Thyroid gland (tissue), 4 donors: ENCODE data around the gene STMP1. TPM values are rescaled to one million over a fixed set of nuclear protein-coding genes. Genes with fewer than 3 reads are reported as not detected.

ENCODE experiments used
- DNase-seq, 2 donors: peaks; one replicate each; pipeline ENCODE4 v3.0.0-alpha.2; 2019
- H3K27ac ChIP-seq, 3 donors: fragments of 200-600 bp; sonication (generic); 1 replicate in 2 of 3; 2 replicates in 1 of 3; pipeline ENCODE4 v1.5.1; 2016 to 2019; ENCODE audit warnings: mild to moderate bottlenecking in 1 of 3, moderate library complexity in 1 of 3
- H3K27me3 ChIP-seq: fragments of 200-600 bp; sonication (generic); one replicate; pipeline ENCODE4 v1.5.1; 2019
- H3K36me3 ChIP-seq, 2 donors: fragments of 200-600 bp; sonication (generic); one replicate each; pipeline ENCODE4 v1.5.1; 2016 to 2019
- H3K4me1 ChIP-seq, 2 donors: fragments of 200-600 bp; sonication (generic); one replicate each; pipeline ENCODE4 v1.5.1; 2017 to 2019
- H3K4me3 ChIP-seq, 3 donors: fragments of 200-600 bp; sonication (generic); replicated peaks in 1 of 3; 1 replicate in 2 of 3; 2 replicates in 1 of 3; pipeline ENCODE4 v1.5.1; 2016; ENCODE audit warnings: mild to moderate bottlenecking in 1 of 3
- H3K9me3 ChIP-seq: fragments of 200-600 bp; sonication (generic); one replicate; pipeline ENCODE4 v1.5.1; 2017
- CTCF ChIP-seq, 6 experiments: fragments of 200-600 bp in 3 of 6; fragments of 450-650 bp in 3 of 6; sonication (generic) in 3 of 6; IDR thresholded peaks; one replicate each; pipeline ENCODE4 v1.5.1; 2016 to 2019; ENCODE audit warnings: antibody characterized with exemption in 6 of 6, mild to moderate bottlenecking in 2 of 6, inconsistent platforms in 1 of 6, moderate library complexity in 1 of 6
- POLR2A ChIP-seq, 2 donors: fragments of 450-650 bp; IDR thresholded peaks; one replicate each; pipeline ENCODE4 v1.6.1; 2017; ENCODE audit warnings: antibody characterized with exemption in 2 of 2, mild to moderate bottlenecking in 2 of 2, moderate library complexity in 1 of 2
- WGBS, 2 donors: methylation state at CpG; one replicate each; pipeline ENCODE4 v1.1.5; 2017; 5-methylcytosine and 5-hydroxymethylcytosine counted together
- intact Hi-C: fragments of 100-400 bp; cut with DNase I; formaldehyde crosslinking; loops from one replicate; pipeline ENCODE4 v1.15.1; 2023
- total RNA-seq, 4 donors: library from RNA; depleted of rRNA; stranded (reverse); fragments of >200 nt; gene quantifications; one replicate each; pipeline ENCODE4 v1.2.3, GENCODE V29; 2016

The STMP1 gene
- total RNA-seq, 4 donors from 2014 or later, result 28.2 to 42.2 (median 38.6) TPM

GRCh38 chr7:135710417-135711138 is 48.3 kb downstream of the STMP1 start:
- Histone ChIP-seq H3K36me3 (no peaks in the 10 kb centered on the region), H3K27ac (peak overlapping the region in 1 of 3 donors; percentile 8)
- intact Hi-C loops, result no loop called here

GRCh38 chr7:135711139-135711469 is 48.8 kb downstream of the STMP1 start:
- TF ChIP-seq CTCF (IDR thresholded peaks at IDR 0.05) (no peak), POLR2A (IDR thresholded peaks at IDR 0.05) (no peak)
- peaks cover 12 to 20% of the 10 kb centered on the region in 2 donors for H3K4me1 ChIP-seq
- H3K36me3 ChIP-seq, result no peaks in the 10 kb centered on the region
- H3K27me3 ChIP-seq, result no peaks in the 10 kb centered on the region
- no peak for DNase-seq
- H3K4me3 ChIP-seq, result no peak overlapping the region
- H3K9me3 ChIP-seq, result no peaks in the 10 kb centered on the region
- no peak overlapping the region for H3K27ac ChIP-seq
- WGBS, 2 donors, result 54 to 61% methylated on average over 8 of the region's 8 CpGs
- intact Hi-C loops, result no loop called here

More at GRCh38 chr7:135710417-135711138, 48.3 kb downstream of the STMP1 start:
- H3K9me3 ChIP-seq, result no peaks in the 10 kb centered on the region
- 33 to 34% methylated on average over 9 of the region's 11 CpGs for WGBS, 2 donors
- H3K4me3 ChIP-seq, result no peak overlapping the region
- no peak for TF ChIP-seq POLR2A (IDR thresholded peaks at IDR 0.05)
- TF ChIP-seq CTCF (IDR thresholded peaks at IDR 0.05), result peak in 3 of 6 experiments; percentile 29 to 75 (median 40)
- peaks cover 12 to 20% of the 10 kb centered on the region in 2 donors for H3K4me1 ChIP-seq
- no peaks in the 10 kb centered on the region for H3K27me3 ChIP-seq
- DNase-seq, result peak in 1 of 2 donors; percentile 2

- Histone ChIP-seq H3K27me3 (no peaks in the 10 kb centered on the region), H3K4me1 (peaks cover 12 to 23% of the 10 kb centered on the region in 2 donors), H3K36me3 (no peaks in the 10 kb centered on the region), H3K4me3 (no peak overlapping the region), H3K27ac (no peak overlapping the region), H3K9me3 (no peaks in the 10 kb centered on the region)
- no peak for DNase-seq
- intact Hi-C loops, result no loop called here
- TF ChIP-seq CTCF (IDR thresholded peaks at IDR 0.05) (no peak), POLR2A (IDR thresholded peaks at IDR 0.05) (no peak)
- 75 to 77% methylated on average over 4 of the region's 4 CpGs for WGBS, 2 donors
Measured at GRCh38 chr7:135712182-135712782, 50.0 kb downstream of the STMP1 start.

GRCh38 chr7:135712796-135713195 is 50.5 kb downstream of the STMP1 start:
- H3K27ac ChIP-seq, result no peak overlapping the region
- no peak overlapping the region for H3K4me3 ChIP-seq
- H3K9me3 ChIP-seq, result no peaks in the 10 kb centered on the region
- intact Hi-C loops, result no loop called here
- 48 to 61% methylated on average over 7 of the region's 7 CpGs for WGBS, 2 donors
- peaks cover 12 to 23% of the 10 kb centered on the region in 2 donors for H3K4me1 ChIP-seq
- no peak for DNase-seq
- H3K27me3 ChIP-seq, result no peaks in the 10 kb centered on the region
- H3K36me3 ChIP-seq, result no peaks in the 10 kb centered on the region
- no peak for TF ChIP-seq CTCF (IDR thresholded peaks at IDR 0.05)
- no peak for TF ChIP-seq POLR2A (IDR thresholded peaks at IDR 0.05)

GRCh38 chr7:135713836-135714470 is 51.6 kb downstream of the STMP1 start:
- DNase-seq, result no peak
- Histone ChIP-seq H3K36me3 (no peaks in the 10 kb centered on the region), H3K4me3 (no peak overlapping the region), H3K9me3 (no peaks in the 10 kb centered on the region), H3K27me3 (no peaks in the 10 kb centered on the region), H3K27ac (no peak overlapping the region), H3K4me1 (peaks cover 12 to 23% of the 10 kb centered on the region in 2 donors)
- TF ChIP-seq POLR2A (IDR thresholded peaks at IDR 0.05), result no peak
- TF ChIP-seq CTCF (IDR thresholded peaks at IDR 0.05), result no peak
- 68 to 78% methylated on average over 3 of the region's 4 CpGs for WGBS, 2 donors
- intact Hi-C loops, result no loop called here
